Measurements from ENCODE around the gene TTC33.

The TTC33 gene

GRCh38 chr5:40511801-40512200 is 244.0 kb downstream of the TTC33 start:
- no peak for DNase-seq (ENCODE audit: low read depth)
- in situ Hi-C loops (cut with HindIII; ENCODE audit: low sequenced_read_pairs) = no loop called here
- TF ChIP-seq CTCF (IDR thresholded peaks at IDR 0.05; ENCODE audit: low read depth, low read length, missing control alignments) = no peak
- no peak overlapping the region for H3K4me3 ChIP-seq (ENCODE audit: low read depth, low read length)

GRCh38 chr5:40507095-40507494 is 248.7 kb downstream of the TTC33 start:
- TF ChIP-seq CTCF (IDR thresholded peaks at IDR 0.05; ENCODE audit: low read depth, low read length, missing control alignments) = no peak
- DNase-seq (ENCODE audit: low read depth) = no peak
- no peak overlapping the region for H3K4me3 ChIP-seq (ENCODE audit: low read depth, low read length)
- in situ Hi-C loops (cut with HindIII; ENCODE audit: low sequenced_read_pairs) = no loop called here

GRCh38 chr5:40505031-40505430 is 250.7 kb downstream of the TTC33 start:
- no peak for TF ChIP-seq CTCF (IDR thresholded peaks at IDR 0.05; ENCODE audit: low read depth, low read length, missing control alignments)
- DNase-seq (ENCODE audit: low read depth) = no peak
- H3K4me3 ChIP-seq (ENCODE audit: low read depth, low read length) = no peak overlapping the region
- in situ Hi-C loops (cut with HindIII; ENCODE audit: low sequenced_read_pairs) = no loop called here

GRCh38 chr5:40503439-40503838 is 252.3 kb downstream of the TTC33 start:
- DNase-seq (ENCODE audit: low read depth) = no peak
- no peak for TF ChIP-seq CTCF (IDR thresholded peaks at IDR 0.05; ENCODE audit: low read depth, low read length, missing control alignments)
- in situ Hi-C loops (cut with HindIII; ENCODE audit: low sequenced_read_pairs) = no loop called here
- no peak overlapping the region for H3K4me3 ChIP-seq (ENCODE audit: low read depth, low read length)

- no peak for DNase-seq (ENCODE audit: low read depth)
- H3K4me3 ChIP-seq (ENCODE audit: low read depth, low read length) = no peak overlapping the region
- TF ChIP-seq CTCF (IDR thresholded peaks at IDR 0.05; ENCODE audit: low read depth, low read length, missing control alignments) = no peak
- in situ Hi-C loops (cut with HindIII; ENCODE audit: low sequenced_read_pairs) = no loop called here
Measured at GRCh38 chr5:40502736-40503135, 253.0 kb downstream of the TTC33 start.

GRCh38 chr5:40501711-40502444 is 253.9 kb downstream of the TTC33 start:
- no peak for TF ChIP-seq CTCF (IDR thresholded peaks at IDR 0.05; ENCODE audit: low read depth, low read length, missing control alignments)
- DNase-seq (ENCODE audit: low read depth) = no peak
- in situ Hi-C loops (cut with HindIII; ENCODE audit: low sequenced_read_pairs) = no loop called here
- no peak overlapping the region for H3K4me3 ChIP-seq (ENCODE audit: low read depth, low read length)
